HepG2 (cell line): ENCODE measurements around the gene ZNF33B. TPM values are rescaled to one million over a fixed set of nuclear protein-coding genes. Genes with fewer than 3 reads are reported as not detected.

Source experiments
- BRD4 ChIP-seq: sonication (generic); formaldehyde crosslinking; IDR thresholded peaks from 2 replicates; pipeline ENCODE4 v1.4.0; 2020; ENCODE audit warnings: missing genetic modification reagents
- EP300 ChIP-seq, 3 experiments: sonication (generic) in 1 of 3; formaldehyde crosslinking in 1 of 3; IDR thresholded peaks; 2 replicates each; pipeline versions ENCODE4 v1.5.1 to v1.6.1; 2011 to 2020; ENCODE audit warnings: low read depth in 2 of 3, low read length in 2 of 3, borderline replicate concordance in 1 of 3, improper control_type of control experiment in 1 of 3, mild to moderate bottlenecking in 1 of 3, missing genetic modification reagents in 1 of 3, moderate library complexity in 1 of 3
- KLF13 ChIP-seq: sonication (generic); formaldehyde crosslinking; IDR thresholded peaks from 2 replicates; pipeline ENCODE4 v1.4.0; 2020; ENCODE audit warnings: mild to moderate bottlenecking, missing genetic modification reagents
- LBX2 ChIP-seq: sonication (generic); formaldehyde crosslinking; IDR thresholded peaks from 2 replicates; pipeline ENCODE4 v1.5.0; 2020; ENCODE audit warnings: missing genetic modification reagents, mild to moderate bottlenecking, borderline replicate concordance
- MAFF ChIP-seq: IDR thresholded peaks from 2 replicates; pipeline ENCODE4 v1.6.1; 2011; ENCODE audit warnings: low read depth, low read length, improper control_type of control experiment
- MEIS1 ChIP-seq: sonication (generic); formaldehyde crosslinking; IDR thresholded peaks from 2 replicates; pipeline ENCODE4 v1.9.0; 2021; ENCODE audit warnings: mild to moderate bottlenecking, missing genetic modification reagents, moderate library complexity, borderline replicate concordance
- REPIN1 ChIP-seq: sonication (generic); formaldehyde crosslinking; IDR thresholded peaks from 2 replicates; pipeline ENCODE4 v1.8.0; 2022; ENCODE audit warnings: missing genetic modification reagents, low read depth, mild to moderate bottlenecking, borderline replicate concordance
- ZNF296 ChIP-seq: sonication (generic); formaldehyde crosslinking; conservative IDR thresholded peaks from 2 replicates; pipeline ENCODE4 v1.5.0; 2020; ENCODE audit warnings: mild to moderate bottlenecking, missing genetic modification reagents
- ZNF446 ChIP-seq: sonication (generic); formaldehyde crosslinking; IDR thresholded peaks from 2 replicates; pipeline ENCODE4 v1.5.0; 2020; ENCODE audit warnings: mild to moderate bottlenecking, missing genetic modification reagents
- ZNF549 ChIP-seq: sonication (generic); formaldehyde crosslinking; IDR thresholded peaks from 2 replicates; pipeline ENCODE4 v1.5.0; 2020; ENCODE audit warnings: missing genetic modification reagents
- polyA plus RNA-seq, 8 experiments: library from polyadenylated mRNA; depleted of rRNA in 3 of 8; stranded (reverse) in 7 of 8; unstranded in 1 of 8; fragments of >200 nt; fragmentation: Illumina TruSeq in 4 of 8; extraction: Trizol in 4 of 8; gene quantifications; 2 replicates each; pipeline versions ENCODE4 v1.2.1 to v1.2.3, GENCODE V29; 2011 to 2016; ENCODE audit warnings: low read depth in 4 of 8, missing spikeins in 1 of 8, mixed read lengths in 1 of 8; ENCODE audit not compliant: insufficient read depth in 1 of 8
- total RNA-seq, 5 experiments: library from RNA; depleted of rRNA; stranded (reverse); fragments of >200 nt; fragmentation: Illumina TruSeq; extraction: Trizol; gene quantifications; 2 replicates each; pipeline ENCODE4 v1.2.3, GENCODE V29; 2016; ENCODE audit warnings: low read depth in 1 of 5
- TF ChIP-seq, protein P1 (sequence below): sonication (generic); formaldehyde crosslinking; IDR thresholded peaks from 2 replicates; pipeline ENCODE4 v1.8.0; 2022; ENCODE audit warnings: low read depth, missing genetic modification reagents
- TF ChIP-seq, protein P2 (sequence below): sonication (generic); formaldehyde crosslinking; IDR thresholded peaks from 2 replicates; pipeline ENCODE4 v1.5.1; 2020; ENCODE audit warnings: missing genetic modification reagents, mild to moderate bottlenecking, borderline replicate concordance
- TF ChIP-seq, protein P3 (sequence below), 2 experiments: fragments of 450-650 bp in 1 of 2; sonication (generic) in 1 of 2; formaldehyde crosslinking in 1 of 2; IDR thresholded peaks; 2 replicates each; pipeline versions ENCODE4 v1.6.1 to v1.8.0; 2016 to 2022; ENCODE audit warnings: antibody characterized with exemption in 1 of 2, mild to moderate bottlenecking in 1 of 2, missing genetic modification reagents in 1 of 2

Gene ZNF33B
- total and polyA plus RNA-seq, 2 of the 13 experiments (the other 11 are each of a cell fraction or from before 2014, with no cell fraction given) = 18.4 to 23.5 TPM

- TF ChIP-seq, protein P1, sequence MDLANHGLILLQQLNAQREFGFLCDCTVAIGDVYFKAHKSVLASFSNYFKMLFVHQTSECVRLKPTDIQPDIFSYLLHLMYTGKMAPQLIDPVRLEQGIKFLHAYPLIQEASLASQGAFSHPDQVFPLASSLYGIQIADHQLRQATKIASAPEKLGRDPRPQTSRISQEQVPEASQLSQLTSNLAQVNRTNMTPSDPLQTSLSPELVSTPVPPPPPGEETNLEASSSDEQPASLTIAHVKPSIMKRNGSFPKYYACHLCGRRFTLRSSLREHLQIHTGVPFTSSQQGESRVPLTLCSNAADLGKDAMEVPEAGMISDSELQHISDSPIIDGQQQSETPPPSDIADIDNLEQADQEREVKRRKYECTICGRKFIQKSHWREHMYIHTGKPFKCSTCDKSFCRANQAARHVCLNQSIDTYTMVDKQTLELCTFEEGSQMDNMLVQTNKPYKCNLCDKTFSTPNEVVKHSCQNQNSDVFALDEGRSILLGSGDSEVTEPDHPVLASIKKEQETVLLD (CRISPR knock-in tag) = no peak
- no peak for TF ChIP-seq KLF13 (CRISPR knock-in tag)
- TF ChIP-seq REPIN1 (CRISPR knock-in tag) = no peak
- TF ChIP-seq, protein P2, sequence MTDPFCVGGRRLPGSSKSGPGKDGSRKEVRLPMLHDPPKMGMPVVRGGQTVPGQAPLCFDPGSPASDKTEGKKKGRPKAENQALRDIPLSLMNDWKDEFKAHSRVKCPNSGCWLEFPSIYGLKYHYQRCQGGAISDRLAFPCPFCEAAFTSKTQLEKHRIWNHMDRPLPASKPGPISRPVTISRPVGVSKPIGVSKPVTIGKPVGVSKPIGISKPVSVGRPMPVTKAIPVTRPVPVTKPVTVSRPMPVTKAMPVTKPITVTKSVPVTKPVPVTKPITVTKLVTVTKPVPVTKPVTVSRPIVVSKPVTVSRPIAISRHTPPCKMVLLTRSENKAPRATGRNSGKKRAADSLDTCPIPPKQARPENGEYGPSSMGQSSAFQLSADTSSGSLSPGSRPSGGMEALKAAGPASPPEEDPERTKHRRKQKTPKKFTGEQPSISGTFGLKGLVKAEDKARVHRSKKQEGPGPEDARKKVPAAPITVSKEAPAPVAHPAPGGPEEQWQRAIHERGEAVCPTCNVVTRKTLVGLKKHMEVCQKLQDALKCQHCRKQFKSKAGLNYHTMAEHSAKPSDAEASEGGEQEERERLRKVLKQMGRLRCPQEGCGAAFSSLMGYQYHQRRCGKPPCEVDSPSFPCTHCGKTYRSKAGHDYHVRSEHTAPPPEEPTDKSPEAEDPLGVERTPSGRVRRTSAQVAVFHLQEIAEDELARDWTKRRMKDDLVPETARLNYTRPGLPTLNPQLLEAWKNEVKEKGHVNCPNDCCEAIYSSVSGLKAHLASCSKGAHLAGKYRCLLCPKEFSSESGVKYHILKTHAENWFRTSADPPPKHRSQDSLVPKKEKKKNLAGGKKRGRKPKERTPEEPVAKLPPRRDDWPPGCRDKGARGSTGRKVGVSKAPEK (CRISPR knock-in tag) = no peak
- TF ChIP-seq MAFF = 0 out of 2 replicates have a peak, but pooled peaks have one; percentile 6
- no peak for TF ChIP-seq BRD4
- no peak for TF ChIP-seq ZNF446
- no peak for TF ChIP-seq ZNF549 (CRISPR knock-in tag)
- no peak for TF ChIP-seq ZNF296
- peak; percentile 84 for TF ChIP-seq MEIS1 (CRISPR knock-in tag)
- TF ChIP-seq, protein P3, sequence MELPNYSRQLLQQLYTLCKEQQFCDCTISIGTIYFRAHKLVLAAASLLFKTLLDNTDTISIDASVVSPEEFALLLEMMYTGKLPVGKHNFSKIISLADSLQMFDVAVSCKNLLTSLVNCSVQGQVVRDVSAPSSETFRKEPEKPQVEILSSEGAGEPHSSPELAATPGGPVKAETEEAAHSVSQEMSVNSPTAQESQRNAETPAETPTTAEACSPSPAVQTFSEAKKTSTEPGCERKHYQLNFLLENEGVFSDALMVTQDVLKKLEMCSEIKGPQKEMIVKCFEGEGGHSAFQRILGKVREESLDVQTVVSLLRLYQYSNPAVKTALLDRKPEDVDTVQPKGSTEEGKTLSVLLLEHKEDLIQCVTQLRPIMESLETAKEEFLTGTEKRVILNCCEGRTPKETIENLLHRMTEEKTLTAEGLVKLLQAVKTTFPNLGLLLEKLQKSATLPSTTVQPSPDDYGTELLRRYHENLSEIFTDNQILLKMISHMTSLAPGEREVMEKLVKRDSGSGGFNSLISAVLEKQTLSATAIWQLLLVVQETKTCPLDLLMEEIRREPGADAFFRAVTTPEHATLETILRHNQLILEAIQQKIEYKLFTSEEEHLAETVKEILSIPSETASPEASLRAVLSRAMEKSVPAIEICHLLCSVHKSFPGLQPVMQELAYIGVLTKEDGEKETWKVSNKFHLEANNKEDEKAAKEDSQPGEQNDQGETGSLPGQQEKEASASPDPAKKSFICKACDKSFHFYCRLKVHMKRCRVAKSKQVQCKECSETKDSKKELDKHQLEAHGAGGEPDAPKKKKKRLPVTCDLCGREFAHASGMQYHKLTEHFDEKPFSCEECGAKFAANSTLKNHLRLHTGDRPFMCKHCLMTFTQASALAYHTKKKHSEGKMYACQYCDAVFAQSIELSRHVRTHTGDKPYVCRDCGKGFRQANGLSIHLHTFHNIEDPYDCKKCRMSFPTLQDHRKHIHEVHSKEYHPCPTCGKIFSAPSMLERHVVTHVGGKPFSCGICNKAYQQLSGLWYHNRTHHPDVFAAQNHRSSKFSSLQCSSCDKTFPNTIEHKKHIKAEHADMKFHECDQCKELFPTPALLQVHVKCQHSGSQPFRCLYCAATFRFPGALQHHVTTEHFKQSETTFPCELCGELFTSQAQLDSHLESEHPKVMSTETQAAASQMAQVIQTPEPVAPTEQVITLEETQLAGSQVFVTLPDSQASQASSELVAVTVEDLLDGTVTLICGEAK (IDR thresholded peaks at IDR 0.05) = no peak
- TF ChIP-seq, protein P3 (CRISPR knock-in tag; IDR thresholded peaks at IDR 0.05) = no peak; the same call in 1 of the 2 replicates
- no peak for TF ChIP-seq LBX2 (CRISPR knock-in tag)
- TF ChIP-seq EP300 (IDR thresholded peaks at IDR 0.05; ENCODE audit: low read depth in 2 of 2, low read length in 2 of 2) = no peak
- no peak for TF ChIP-seq EP300 (CRISPR knock-in tag; IDR thresholded peaks at IDR 0.05; ENCODE audit: borderline replicate concordance)
These were observed 85.9 kb downstream of the ZNF33B start (continued) for GRCh38 chr10:42552188-42553063.
